SH-SY5Y (cell line): ENCODE data around the gene TNS4.

Experiments
- GATA2 ChIP-seq: IDR thresholded peaks from 2 replicates; pipeline ENCODE4 v1.6.1; 2011; ENCODE audit warnings: mild to moderate bottlenecking, low read depth, low read length
- GATA3 ChIP-seq: IDR thresholded peaks from 2 replicates; pipeline ENCODE4 v1.6.1; 2011; ENCODE audit warnings: low read depth, mild to moderate bottlenecking, low read length, moderate library complexity

- no peak for TF ChIP-seq GATA3
- peak; percentile 6; the same call in 1 of the 2 replicates for TF ChIP-seq GATA2
Measured at GRCh38 chr17:40451420-40451819, 50.0 kb downstream of the TNS4 start.
